Endodermal cell (in vitro differentiated cells): ENCODE data around the gene EIPR1. TPM values are rescaled to one million over a fixed set of nuclear protein-coding genes. Genes with fewer than 3 reads are reported as not detected.
A peak's percentile ranks its signal among the peaks of the same experiment; 100 is the strongest.

Source experiments
- DNase-seq: peaks from one replicate; pipeline ENCODE4 v3.0.0-alpha.2; 2017
- H3K27ac ChIP-seq: 2 replicates; pipeline ENCODE4 v1.5.1; 2013; ENCODE audit warnings: mild to moderate bottlenecking, low read depth, low read length, moderate library complexity
- H3K27me3 ChIP-seq: 2 replicates; pipeline ENCODE4 v1.6.1; 2013; ENCODE audit warnings: mild to moderate bottlenecking, low read length, moderate library complexity; ENCODE audit not compliant: insufficient read depth, control insufficient read depth, poor library complexity, severe bottlenecking
- H3K36me3 ChIP-seq: 2 replicates; pipeline ENCODE4 v1.7.0; 2013; ENCODE audit warnings: mild to moderate bottlenecking, low read length, moderate library complexity; ENCODE audit not compliant: control insufficient read depth, insufficient read depth
- H3K4me1 ChIP-seq: one replicate; pipeline ENCODE4 v1.7.0; 2013; ENCODE audit warnings: low read length; ENCODE audit not compliant: control insufficient read depth, insufficient read depth
- H3K4me3 ChIP-seq: 2 replicates; pipeline ENCODE4 v1.5.1; 2013; ENCODE audit warnings: mild to moderate bottlenecking, low read length, moderate library complexity
- H3K9ac ChIP-seq: 2 replicates; pipeline ENCODE4 v1.6.1; 2013; ENCODE audit warnings: mild to moderate bottlenecking, low read length, moderate library complexity; ENCODE audit not compliant: poor library complexity, severe bottlenecking; ENCODE audit errors: extremely low read depth
- H3K9me3 ChIP-seq: 2 replicates; pipeline ENCODE4 v1.6.1; 2013; ENCODE audit warnings: mild to moderate bottlenecking, low read length, moderate library complexity; ENCODE audit not compliant: control insufficient read depth
- H3K27ac Mint-ChIP-seq: 2 replicates; pipeline ENCODE4 v1.8.0; 2020; ENCODE audit warnings: mixed read lengths
- H3K27me3 Mint-ChIP-seq: 2 replicates; pipeline ENCODE4 v1.8.0; 2021; ENCODE audit warnings: mild to moderate bottlenecking, mixed read lengths; ENCODE audit not compliant: insufficient read depth
- H3K36me3 Mint-ChIP-seq: 2 replicates; pipeline ENCODE4 v1.8.0; 2020; ENCODE audit warnings: low read depth, mixed read lengths
- H3K4me1 Mint-ChIP-seq: 2 replicates; pipeline ENCODE4 v1.8.0; 2020; ENCODE audit warnings: mixed read lengths
- H3K4me3 Mint-ChIP-seq: 2 replicates; pipeline ENCODE4 v1.8.0; 2020; ENCODE audit warnings: mild to moderate bottlenecking, moderate library complexity, mixed read lengths
- H3K9me3 Mint-ChIP-seq: 2 replicates; pipeline ENCODE4 v1.8.0; 2020; ENCODE audit warnings: mild to moderate bottlenecking, mixed read lengths
- WGBS, 2 experiments: methylation state at CpG; one replicate each; pipeline versions ENCODE4 v1.1.5 to v1.1.7; 2013; ENCODE audit warnings: missing lambda C conversion rate in 2 of 2, mixed read lengths in 1 of 2; ENCODE audit not compliant: insufficient coverage in 1 of 2, insufficient read length in 1 of 2; 5-methylcytosine and 5-hydroxymethylcytosine counted together
- total RNA-seq, 2 donors: library from RNA; stranded (reverse); fragmentation: NEBNext Ultra II Directional in 1 of 2; extraction: Animal tissue kit (Norgen Biotek cat#: 25700) in 1 of 2; gene quantifications; 2 replicates in 1 of 2; 3 replicates in 1 of 2; pipeline ENCODE4 v1.2.1, GENCODE V29; 2021
- TF ChIP-seq, protein P1 (sequence below): fragments of 200-600 bp; sonication (generic); conservative IDR thresholded peaks from 2 replicates; pipeline ENCODE4 v1.5.0; 2021; ENCODE audit warnings: antibody characterized with exemption, mild to moderate bottlenecking

EIPR1 gene
- total RNA-seq, 2 donors from 2014 or later, result 30.1 to 36.8 TPM

DNA sequence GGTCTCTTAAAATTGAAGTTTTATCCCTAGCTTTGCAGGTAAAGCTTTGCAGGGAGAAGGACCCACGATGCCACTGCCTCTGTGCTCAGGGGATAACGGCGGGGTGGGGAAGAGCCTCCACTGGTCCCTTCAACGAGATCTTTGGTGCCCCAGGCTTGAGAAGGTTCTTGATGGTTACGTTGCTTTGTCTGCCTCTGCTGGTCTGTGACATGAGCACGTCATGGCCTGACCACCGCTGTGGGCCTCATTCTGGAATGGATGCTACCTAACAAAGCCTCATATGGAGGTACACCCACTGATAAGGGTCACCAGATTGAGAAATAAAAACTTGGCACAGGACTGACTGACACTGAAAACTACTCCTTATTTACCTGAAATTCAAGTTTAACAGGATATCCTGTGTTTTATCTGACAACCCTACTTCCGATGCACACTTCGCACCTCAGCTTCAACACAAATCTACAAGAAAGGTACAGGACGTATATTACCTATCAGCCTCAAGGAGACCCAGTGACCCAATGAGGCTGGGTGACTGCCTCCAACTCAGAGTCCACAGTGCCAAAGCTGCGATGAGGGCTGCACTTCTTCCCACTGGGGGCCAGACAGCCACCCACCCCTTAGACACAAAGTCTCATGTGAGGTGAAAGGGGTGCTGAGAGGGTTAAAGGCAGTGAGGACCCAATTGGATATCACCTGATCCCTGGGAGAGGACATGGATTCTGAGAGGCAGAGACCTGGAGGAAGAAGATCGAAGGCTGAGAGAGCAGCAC is 64.9 kb downstream of the EIPR1 start:
- H3K9ac ChIP-seq, result no peak overlapping the region
- TF ChIP-seq, protein P1, sequence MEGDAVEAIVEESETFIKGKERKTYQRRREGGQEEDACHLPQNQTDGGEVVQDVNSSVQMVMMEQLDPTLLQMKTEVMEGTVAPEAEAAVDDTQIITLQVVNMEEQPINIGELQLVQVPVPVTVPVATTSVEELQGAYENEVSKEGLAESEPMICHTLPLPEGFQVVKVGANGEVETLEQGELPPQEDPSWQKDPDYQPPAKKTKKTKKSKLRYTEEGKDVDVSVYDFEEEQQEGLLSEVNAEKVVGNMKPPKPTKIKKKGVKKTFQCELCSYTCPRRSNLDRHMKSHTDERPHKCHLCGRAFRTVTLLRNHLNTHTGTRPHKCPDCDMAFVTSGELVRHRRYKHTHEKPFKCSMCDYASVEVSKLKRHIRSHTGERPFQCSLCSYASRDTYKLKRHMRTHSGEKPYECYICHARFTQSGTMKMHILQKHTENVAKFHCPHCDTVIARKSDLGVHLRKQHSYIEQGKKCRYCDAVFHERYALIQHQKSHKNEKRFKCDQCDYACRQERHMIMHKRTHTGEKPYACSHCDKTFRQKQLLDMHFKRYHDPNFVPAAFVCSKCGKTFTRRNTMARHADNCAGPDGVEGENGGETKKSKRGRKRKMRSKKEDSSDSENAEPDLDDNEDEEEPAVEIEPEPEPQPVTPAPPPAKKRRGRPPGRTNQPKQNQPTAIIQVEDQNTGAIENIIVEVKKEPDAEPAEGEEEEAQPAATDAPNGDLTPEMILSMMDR, result no peak
- no peak for DNase-seq
- H3K27me3 ChIP-seq, result no peaks in the 10 kb centered on the region
- peak overlapping the region; percentile 7 for H3K27ac Mint-ChIP-seq
- H3K9me3 Mint-ChIP-seq, result no peaks in the 10 kb centered on the region
- H3K4me1 Mint-ChIP-seq, result peaks cover 3% of the 10 kb centered on the region
- H3K4me3 ChIP-seq, result no peak overlapping the region
- no peak overlapping the region for H3K4me3 Mint-ChIP-seq
- 95 to 96% methylated on average over 9 to 12 of the region's 12 CpGs for whole genome bisulfite sequencing, 2 experiments
- peaks cover 10% of the 10 kb centered on the region for H3K36me3 ChIP-seq
- peaks cover 18% of the 10 kb centered on the region for H3K36me3 Mint-ChIP-seq
- H3K9me3 ChIP-seq, result no peaks in the 10 kb centered on the region
- H3K4me1 ChIP-seq, result no peaks in the 10 kb centered on the region
- no peaks in the 10 kb centered on the region for H3K27me3 Mint-ChIP-seq
- H3K27ac ChIP-seq, result no peak overlapping the region

DNA sequence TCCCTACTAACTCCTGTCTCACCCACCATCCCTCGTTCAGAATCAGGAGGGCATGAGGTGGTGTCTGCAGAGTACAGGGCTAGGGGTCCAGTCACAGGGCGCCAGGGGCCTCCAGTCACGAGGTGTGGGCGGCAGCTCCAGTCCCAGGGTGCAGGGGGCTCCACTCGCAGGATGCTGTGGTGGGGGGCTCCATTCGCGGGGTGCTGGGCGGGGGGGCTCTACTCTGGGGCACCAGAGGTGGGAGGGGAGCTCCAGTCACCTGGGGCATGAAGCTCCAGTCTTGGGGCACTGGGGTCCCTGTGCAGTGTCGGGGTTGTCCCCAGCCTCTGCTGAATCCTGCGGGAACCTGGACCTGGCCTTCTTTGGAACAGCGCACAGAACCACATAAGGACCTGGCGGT is 66.0 kb downstream of the EIPR1 start:
- TF ChIP-seq, protein P1, result no peak
- H3K4me3 ChIP-seq, result no peak overlapping the region
- no peaks in the 10 kb centered on the region for H3K4me1 ChIP-seq
- H3K36me3 ChIP-seq, result peaks cover 3% of the 10 kb centered on the region
- H3K4me3 Mint-ChIP-seq, result no peak overlapping the region
- peaks cover 10% of the 10 kb centered on the region for H3K36me3 Mint-ChIP-seq
- H3K9me3 ChIP-seq, result no peaks in the 10 kb centered on the region
- DNase-seq, result no peak
- H3K9ac ChIP-seq, result no peak overlapping the region
- peaks cover 3% of the 10 kb centered on the region for H3K4me1 Mint-ChIP-seq
- H3K9me3 Mint-ChIP-seq, result no peaks in the 10 kb centered on the region
- no peak overlapping the region for H3K27ac ChIP-seq
- H3K27me3 Mint-ChIP-seq, result no peaks in the 10 kb centered on the region
- no peak overlapping the region for H3K27ac Mint-ChIP-seq
- WGBS, 2 experiments, result 97 to 100% methylated on average over 6 to 12 of the region's 12 CpGs
- no peaks in the 10 kb centered on the region for H3K27me3 ChIP-seq

DNA sequence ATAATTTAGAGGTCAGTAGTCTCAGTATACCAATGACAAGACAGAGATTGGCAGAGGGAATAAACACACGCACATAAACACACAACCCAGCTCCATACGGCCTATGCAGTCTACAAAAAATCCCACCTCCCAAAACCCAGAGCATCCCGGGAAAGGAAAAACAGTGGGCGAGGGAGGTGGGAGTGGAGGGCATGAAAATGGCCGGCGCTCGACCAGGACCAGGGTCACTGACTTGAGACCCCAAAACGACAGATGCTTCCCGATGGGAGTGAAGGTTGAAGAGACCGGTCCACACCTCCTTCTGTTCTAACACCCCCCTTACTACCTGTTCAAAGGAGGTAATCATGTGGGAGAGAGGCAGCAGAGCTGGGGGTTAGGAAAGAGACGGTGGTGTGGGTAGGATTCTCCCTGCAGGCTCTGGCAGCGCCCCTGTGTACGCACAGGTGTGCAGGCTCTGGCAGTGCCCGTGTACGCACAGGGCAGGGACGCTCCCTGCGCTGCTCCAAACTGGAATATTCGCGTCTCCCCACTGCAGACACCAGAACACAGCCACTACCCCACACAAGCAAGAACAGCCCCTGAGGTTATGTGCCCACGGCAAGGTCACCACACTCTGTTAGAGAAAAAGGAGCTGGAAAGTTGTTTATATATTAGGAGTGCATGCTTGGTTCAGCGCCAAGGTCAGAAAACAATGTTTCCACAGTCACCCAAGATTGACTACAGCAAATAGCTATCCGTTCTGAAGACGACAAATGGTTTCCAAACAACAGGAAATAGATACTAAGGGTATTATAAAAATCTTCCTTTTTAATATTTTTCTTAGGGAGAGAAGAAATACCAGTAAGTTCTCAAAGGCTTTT is 67.9 kb downstream of the EIPR1 start:
- DNase-seq, result no peak
- Mint-ChIP-seq H3K27ac (no peak overlapping the region), H3K27me3 (no peaks in the 10 kb centered on the region), H3K4me3 (no peak overlapping the region), H3K4me1 (peaks cover 3% of the 10 kb centered on the region), H3K9me3 (no peaks in the 10 kb centered on the region), H3K36me3 (peaks cover 8% of the 10 kb centered on the region)
- Histone ChIP-seq H3K27me3 (no peaks in the 10 kb centered on the region), H3K9ac (no peak overlapping the region), H3K27ac (no peak overlapping the region), H3K9me3 (no peaks in the 10 kb centered on the region), H3K36me3 (peaks cover 3% of the 10 kb centered on the region), H3K4me3 (no peak overlapping the region), H3K4me1 (no peaks in the 10 kb centered on the region)
- TF ChIP-seq, protein P1, result no peak
- WGBS, 2 experiments, result 93 to 100% methylated on average over 3 to 19 of the region's 23 CpGs
